LNCaP clone FGC (cell line): Measurements from ENCODE around the gene SAE1.

Experiments used
- DNase-seq: peaks from one replicate; pipeline ENCODE4 v3.0.0-alpha.2; 2011; ENCODE audit warnings: low read depth
- H3K4me3 ChIP-seq: 2 replicates; pipeline ENCODE4 v1.5.1; 2011; ENCODE audit warnings: mild to moderate bottlenecking, low read depth, low read length, control low read depth
- TF ChIP-seq, protein P1 (sequence below): IDR thresholded peaks from 2 replicates; pipeline ENCODE4 v1.5.1; 2012; ENCODE audit warnings: mild to moderate bottlenecking; ENCODE audit not compliant: control insufficient read depth, insufficient read depth; ENCODE audit errors: extremely low read depth

Gene SAE1

DNA sequence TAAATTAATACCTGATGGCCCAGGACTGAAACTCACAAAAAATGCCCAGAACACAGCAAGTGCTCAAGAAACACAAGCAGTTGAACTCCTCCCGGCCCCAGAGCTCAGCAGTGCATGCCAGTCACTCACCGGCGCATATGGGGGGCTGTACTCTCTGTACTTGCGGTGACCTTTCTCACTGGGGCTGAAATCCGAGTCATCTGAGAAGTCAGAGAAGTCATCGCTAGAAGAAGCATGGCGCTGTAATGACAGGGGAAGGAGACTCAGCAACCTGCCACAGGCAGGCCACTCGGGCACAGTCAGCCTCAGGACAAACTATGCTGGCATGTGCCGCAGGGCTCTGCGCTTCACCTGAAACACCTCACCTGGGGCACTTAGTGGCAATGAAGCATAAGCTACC, 36.8 kb upstream of the SAE1 start:
- TF ChIP-seq, protein P1, sequence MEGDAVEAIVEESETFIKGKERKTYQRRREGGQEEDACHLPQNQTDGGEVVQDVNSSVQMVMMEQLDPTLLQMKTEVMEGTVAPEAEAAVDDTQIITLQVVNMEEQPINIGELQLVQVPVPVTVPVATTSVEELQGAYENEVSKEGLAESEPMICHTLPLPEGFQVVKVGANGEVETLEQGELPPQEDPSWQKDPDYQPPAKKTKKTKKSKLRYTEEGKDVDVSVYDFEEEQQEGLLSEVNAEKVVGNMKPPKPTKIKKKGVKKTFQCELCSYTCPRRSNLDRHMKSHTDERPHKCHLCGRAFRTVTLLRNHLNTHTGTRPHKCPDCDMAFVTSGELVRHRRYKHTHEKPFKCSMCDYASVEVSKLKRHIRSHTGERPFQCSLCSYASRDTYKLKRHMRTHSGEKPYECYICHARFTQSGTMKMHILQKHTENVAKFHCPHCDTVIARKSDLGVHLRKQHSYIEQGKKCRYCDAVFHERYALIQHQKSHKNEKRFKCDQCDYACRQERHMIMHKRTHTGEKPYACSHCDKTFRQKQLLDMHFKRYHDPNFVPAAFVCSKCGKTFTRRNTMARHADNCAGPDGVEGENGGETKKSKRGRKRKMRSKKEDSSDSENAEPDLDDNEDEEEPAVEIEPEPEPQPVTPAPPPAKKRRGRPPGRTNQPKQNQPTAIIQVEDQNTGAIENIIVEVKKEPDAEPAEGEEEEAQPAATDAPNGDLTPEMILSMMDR: no peak
- H3K4me3 ChIP-seq: no peak overlapping the region
- DNase-seq: no peak

DNA sequence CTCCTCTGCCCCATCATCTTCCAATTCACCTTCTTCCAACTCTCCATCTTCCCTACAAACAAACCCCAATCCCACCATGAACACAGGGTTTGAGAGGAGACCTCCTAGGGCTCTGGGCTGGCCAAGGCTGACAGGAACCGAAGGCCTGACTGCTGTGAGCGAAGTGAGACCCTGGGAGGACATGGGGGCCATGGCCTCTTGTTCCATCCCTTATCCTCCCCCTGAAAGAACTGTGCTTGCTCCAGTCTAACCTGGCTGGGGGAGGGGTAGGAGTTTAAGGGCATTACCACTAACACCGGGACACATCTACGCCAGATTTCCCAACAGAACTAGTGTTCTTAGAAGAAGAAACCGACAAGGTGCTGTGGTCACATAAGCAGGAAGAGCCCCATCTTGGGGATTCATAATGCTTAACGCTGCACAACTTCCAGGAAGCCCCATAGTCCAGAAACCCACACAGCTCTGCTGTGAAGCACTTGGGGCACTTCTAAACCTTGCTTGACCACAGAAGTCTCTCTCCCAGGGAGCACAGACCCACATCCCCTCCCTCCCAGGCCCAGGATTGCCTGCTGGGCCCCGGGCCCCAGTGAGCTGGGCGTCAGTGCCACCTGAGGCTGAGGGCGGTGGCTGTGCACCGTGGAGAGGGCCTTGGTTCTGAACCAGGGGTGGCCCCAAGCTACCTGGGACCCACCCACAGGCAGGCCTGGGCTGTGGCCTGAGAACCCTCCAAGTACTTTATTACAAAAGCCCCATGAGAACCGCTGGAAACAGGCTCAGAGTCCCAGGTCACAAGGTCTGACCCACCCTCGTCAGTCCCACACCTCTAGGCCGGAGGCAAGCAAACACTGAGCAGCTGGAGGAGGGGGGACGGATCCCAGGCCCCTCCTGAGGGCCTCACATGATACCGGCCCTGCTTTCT, 35.8 kb upstream of the SAE1 start:
- TF ChIP-seq, protein P1: no peak
- DNase-seq: no peak

DNA sequence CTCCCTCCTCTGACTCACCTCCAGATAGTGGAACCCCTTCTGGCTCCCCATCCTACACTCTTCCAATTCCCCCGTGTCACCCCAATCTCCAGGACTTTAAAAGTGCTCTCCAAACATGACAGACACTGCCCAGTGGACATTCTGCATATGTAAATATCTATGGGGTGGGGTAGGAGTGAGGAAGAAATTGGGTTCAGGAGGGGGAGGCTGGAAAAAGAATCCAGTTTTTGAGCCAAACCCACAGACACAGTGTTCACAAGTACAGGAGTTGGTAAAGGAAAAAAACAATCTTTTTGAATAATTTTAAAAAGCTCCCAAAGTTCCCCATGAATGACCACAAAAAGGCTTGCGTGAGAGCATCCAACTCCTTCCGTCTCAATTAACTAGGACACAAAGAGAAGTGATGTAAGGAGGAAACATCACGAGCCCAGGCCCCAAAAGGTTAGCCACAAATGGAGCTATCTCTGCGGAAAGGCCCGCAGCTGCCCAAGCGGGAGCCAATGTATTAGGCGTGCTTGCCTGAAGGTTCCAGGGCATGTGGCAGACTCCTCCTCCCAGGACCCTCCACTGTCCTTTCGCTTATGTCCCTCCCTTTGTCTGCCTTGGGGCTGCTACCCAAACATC, 35.0 kb upstream of the SAE1 start:
- no peak overlapping the region for H3K4me3 ChIP-seq
- no peak for DNase-seq
- TF ChIP-seq, protein P1: no peak

More for the DNA sequence above, 35.8 kb upstream of the SAE1 start:
- no peak overlapping the region for H3K4me3 ChIP-seq

DNA sequence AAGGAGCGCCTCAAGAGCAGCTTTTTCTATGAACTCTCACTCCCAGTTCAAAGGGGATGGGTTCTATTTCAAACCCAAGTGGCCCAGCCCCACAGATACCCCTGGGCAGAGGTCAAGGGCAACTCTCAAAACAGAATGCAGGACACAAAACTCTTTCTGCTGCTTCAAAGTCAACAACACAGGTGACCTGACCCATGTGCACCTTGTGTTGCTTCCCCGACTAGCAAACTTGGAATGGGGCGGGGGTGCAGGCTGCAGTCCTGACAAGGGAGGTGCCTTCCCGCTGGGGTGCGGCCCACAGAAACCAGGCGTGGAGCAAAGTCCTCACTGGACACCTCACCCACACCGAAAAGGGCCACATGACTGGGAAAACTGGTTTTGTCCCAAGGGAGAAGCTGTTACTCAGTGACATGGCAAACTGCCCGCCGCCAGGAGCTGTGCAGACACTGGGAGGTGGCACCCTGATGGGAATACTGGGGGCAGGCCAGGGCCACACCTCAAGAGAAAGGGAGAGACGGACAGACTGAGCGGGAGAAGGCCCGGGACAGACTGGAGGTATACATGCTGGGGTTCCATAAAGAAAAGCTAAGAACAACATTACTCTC, 34.4 kb upstream of the SAE1 start:
- no peak overlapping the region for H3K4me3 ChIP-seq
- TF ChIP-seq, protein P1: no peak
- DNase-seq: peak; percentile 77

DNA sequence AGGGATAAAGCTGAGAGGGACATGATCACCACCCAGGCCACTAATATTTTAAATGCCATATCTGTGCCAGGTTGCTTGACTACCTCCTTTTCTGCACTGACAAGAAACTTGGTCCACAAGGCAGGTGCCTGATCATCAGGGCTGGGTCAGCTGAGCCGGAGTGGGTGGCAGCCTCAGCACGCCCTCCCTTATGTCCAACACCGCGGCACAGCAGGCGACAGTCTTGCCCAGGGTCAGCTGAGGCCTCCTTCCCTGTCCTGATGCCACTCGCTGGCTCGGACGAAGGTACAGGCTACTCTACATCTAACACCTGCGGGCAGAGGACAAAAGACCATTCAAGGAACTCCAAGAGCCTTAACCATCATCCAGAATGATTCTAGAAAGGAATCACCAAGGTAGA, 33.9 kb upstream of the SAE1 start:
- DNase-seq: no peak
- TF ChIP-seq, protein P1: no peak
- H3K4me3 ChIP-seq: no peak overlapping the region

DNA sequence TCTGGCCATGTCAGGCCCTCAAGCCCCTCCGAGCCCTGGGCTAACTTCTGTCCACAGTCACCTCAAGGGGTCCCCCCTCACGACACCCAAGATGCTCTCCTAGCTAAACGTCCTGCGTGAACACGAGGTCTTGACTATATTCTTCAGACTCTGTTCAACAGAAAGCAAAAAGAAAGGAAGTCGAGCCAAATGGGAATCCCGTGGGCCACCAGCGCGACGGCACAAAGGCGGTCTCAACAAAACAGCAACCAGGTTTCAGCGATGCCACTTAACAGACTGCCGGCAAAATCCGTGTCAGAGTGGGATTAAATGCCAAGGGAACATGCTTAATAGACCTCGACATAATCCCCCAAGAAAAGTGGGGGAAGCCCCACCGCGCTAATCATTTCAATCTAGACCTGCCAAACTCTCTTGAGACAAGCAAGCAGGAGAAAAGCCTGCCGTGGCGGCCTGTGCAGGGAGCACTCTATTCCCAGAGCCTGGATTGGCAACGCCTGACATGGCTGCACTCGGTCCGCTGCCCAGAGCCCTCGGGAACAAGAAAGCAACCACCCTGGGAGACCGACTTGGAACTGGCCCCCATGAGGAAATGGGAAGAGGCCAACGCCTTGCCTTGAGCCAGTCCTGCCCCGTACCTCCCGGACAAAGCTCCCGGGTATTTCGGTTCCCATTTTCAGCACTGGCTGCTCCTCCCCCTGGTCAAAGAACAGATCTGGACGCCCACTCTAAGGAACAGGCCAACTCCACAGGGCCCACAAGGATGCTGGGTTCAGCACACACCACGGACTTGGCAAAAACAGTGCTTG, 33.0 kb upstream of the SAE1 start:
- DNase-seq: no peak
- no peak overlapping the region for H3K4me3 ChIP-seq

More for the DNA sequence above, 33.0 kb upstream of the SAE1 start:
- TF ChIP-seq, protein P1: no peak
